Fibroblast of the aortic adventitia (primary cell): ENCODE data around the gene UBA5. TPM values are rescaled to one million over a fixed set of nuclear protein-coding genes. Genes with fewer than 3 reads are reported as not detected.

Experiments used
- DNase-seq: peaks from one replicate; pipeline ENCODE4 v3.0.0-alpha.2; 2010; ENCODE audit warnings: low read depth
- H3K4me3 ChIP-seq: 2 replicates; pipeline ENCODE4 v1.5.1; 2011; ENCODE audit warnings: low read depth, mild to moderate bottlenecking, control low read depth, low read length, moderate library complexity
- CTCF ChIP-seq: IDR thresholded peaks from 2 replicates; pipeline ENCODE4 v1.5.1; 2011; ENCODE audit warnings: mild to moderate bottlenecking, low read length, control low read depth, inconsistent platforms; ENCODE audit not compliant: insufficient read depth
- total RNA-seq: library from RNA; depleted of rRNA; stranded (reverse); fragments of >200 nt; gene quantifications from 2 replicates; pipeline ENCODE4 v1.2.3, GENCODE V29; 2012; ENCODE audit warnings: low replicate concordance

UBA5 gene
- total RNA-seq, 1 donor = 39.5 TPM

DNA sequence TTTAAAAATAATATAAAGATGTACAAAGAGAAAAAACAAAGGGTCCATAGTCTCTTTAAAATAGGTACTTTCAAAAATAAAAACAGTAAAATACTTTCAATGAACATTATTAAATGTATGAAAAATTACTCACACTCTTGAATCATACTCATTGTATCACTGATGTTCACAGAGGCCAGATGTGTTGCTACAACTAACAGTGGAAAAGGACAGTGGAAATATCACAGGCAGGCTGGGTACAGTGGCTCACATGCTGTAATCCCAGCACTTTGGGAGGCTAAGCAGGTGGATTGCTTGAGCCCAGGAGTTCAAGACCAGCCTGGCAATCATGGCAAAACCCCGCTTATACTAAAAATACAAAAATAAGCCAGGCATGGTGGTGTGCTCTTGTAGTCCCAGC lies 35.3 kb downstream of the UBA5 start:
- H3K4me3 ChIP-seq = no peak overlapping the region
- TF ChIP-seq CTCF = no peak
- no peak for DNase-seq

DNA sequence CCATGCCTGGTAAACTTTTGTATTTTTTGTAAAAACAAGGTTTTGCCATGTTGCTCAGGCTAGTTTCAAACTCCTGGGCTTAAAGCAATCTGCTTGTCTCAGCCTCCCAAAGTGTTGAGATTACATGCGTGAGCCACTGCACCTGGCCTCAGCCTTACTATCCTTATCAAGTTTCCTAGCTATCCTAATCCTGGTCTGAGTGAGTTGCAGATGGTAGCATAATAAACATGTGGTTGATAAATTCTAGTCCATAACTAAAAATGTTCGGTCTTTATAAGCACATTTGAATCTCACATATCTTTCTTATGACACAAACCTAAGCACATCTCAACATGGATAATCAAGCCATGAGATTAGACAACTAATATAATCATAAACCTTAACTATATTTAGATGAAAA lies 43.6 kb downstream of the UBA5 start:
- H3K4me3 ChIP-seq = no peak overlapping the region
- TF ChIP-seq CTCF = no peak
- no peak for DNase-seq

- no peak overlapping the region for H3K4me3 ChIP-seq
- DNase-seq = peak; percentile 36
- TF ChIP-seq CTCF = no peak
Measured at GRCh38 chr3:132709761-132710160, 49.6 kb downstream of the UBA5 start.

DNA sequence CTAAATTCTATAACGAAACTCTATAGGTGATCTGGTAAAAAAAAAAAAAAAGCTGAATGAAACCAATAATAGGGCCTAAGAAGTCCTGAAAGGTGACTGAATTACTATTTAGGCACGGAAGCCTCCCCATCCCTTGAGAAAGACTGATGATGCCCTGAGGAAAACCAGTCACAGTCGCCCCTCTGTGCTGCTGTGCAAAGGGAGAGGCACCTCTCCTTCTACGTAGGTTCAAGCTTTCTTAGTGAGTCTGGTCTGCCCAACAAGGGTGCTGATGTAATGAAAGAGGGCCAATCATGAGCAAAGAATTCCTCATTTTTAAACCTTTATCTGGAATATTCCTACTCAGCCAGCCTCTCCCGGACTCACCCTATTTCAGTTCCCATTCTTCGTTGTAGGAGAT lies 50.2 kb downstream of the UBA5 start:
- TF ChIP-seq CTCF = no peak
- DNase-seq = no peak
- H3K4me3 ChIP-seq = no peak overlapping the region

- no peak for DNase-seq
- no peak overlapping the region for H3K4me3 ChIP-seq
- TF ChIP-seq CTCF = no peak
Measured at GRCh38 chr3:132713977-132714727, 54.0 kb downstream of the UBA5 start.

DNA sequence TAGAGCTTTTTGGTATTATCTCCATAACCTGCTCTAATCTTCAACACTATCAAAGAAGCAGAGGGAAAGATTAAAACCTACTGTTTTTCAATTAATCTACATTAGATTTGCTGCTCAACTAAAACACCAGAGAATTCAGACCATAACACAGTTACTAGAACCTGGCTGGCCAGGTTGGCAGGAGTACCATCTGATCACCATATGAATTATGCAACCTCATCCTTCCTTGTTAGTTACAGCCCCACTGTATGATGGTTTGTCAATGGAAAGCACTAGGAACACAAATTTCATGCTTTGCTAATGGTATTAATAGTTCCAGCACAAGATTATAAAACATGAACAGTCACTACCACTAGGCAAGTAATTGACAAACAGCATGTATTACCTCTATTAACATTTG lies 56.2 kb downstream of the UBA5 start:
- no peak for TF ChIP-seq CTCF
- H3K4me3 ChIP-seq = no peak overlapping the region
- no peak for DNase-seq

DNA sequence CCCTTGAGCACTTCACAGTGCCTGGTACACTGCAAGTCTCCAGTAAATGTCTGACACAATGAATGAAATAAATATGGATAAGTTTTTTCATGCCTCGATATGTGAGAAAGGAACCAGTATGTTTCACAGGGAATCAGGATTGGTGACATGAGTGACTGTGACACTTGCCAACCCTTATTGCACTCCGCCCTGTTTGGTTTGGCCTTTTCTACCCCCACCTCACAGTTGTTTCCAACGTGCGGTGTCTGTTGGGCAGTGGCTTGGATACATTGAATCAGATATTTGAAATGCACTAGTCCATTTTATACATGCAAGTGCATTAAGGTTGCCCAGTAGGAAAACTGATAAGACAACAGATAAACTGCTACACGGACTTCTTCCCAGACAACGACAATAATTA lies 60.1 kb downstream of the UBA5 start:
- peak overlapping the region; percentile 45 for H3K4me3 ChIP-seq
- no peak for DNase-seq

More for the DNA sequence above, 60.1 kb downstream of the UBA5 start:
- TF ChIP-seq CTCF = no peak
